HK-2 (cell line): ENCODE measurements around the gene NPM3.
A peak's percentile ranks its signal among the peaks of the same experiment; 100 is the strongest.

Experiments used
- DNase-seq: peaks from one replicate; pipeline ENCODE4 v3.0.0-alpha.2; 2018; ENCODE audit not compliant: unreplicated experiment

NPM3 gene

GRCh38 chr10:101782811-101783735 lies at the start of gene NPM3:
TSS of gene NPM3 (minus strand) at chr10:101783446. CDS start at chr10:101783390, 56 bp downstream.
- DNase-seq: peak; percentile 89

GRCh38 chr10:101832325-101832771 lies 49.1 kb upstream of the NPM3 start:
- DNase-seq: no peak

- DNase-seq: no peak
Observed at GRCh38 chr10:101831169-101831811, 48.0 kb upstream of the NPM3 start.

GRCh38 chr10:101830322-101831168 lies 47.3 kb upstream of the NPM3 start:
- DNase-seq: no peak

- no peak for DNase-seq
Observed at GRCh38 chr10:101829561-101830315, 46.5 kb upstream of the NPM3 start.

GRCh38 chr10:101828766-101829551 lies 45.7 kb upstream of the NPM3 start:
- no peak for DNase-seq

DNA sequence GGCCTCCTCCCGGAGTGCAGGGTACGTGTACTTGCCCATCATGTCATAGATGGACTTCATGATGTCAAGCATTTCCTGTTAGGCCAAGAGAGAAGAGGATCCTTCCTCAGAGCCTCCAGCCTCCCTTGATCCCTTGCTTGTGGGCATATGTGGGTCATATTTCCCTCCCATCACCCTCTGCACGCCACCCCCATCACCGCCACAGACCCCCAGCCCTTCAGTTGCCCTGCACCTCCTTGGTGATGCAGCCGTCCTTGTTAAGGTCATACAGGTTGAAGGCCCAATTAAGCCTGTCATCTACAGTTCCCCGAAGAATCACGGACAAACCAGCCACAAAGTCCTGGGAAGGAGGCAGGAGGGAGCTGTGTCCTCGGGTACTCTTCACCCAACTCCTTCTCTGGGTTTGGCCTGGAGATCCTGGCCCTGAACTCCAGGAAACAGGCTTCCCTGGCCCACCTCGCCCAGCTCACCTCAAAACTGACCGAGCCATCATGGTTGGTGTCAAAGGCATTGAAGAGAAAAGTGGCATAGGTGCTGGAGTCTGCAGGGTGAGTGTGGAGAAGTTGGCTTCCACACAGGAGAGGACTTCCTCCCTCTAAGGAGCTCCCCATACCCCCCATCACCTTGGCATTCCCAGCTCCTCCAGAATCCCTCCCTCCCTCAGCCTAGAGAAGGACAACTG lies 44.8 kb upstream of the NPM3 start:
- no peak for DNase-seq

GRCh38 chr10:101826852-101827434 lies 43.7 kb upstream of the NPM3 start:
- no peak for DNase-seq

DNA sequence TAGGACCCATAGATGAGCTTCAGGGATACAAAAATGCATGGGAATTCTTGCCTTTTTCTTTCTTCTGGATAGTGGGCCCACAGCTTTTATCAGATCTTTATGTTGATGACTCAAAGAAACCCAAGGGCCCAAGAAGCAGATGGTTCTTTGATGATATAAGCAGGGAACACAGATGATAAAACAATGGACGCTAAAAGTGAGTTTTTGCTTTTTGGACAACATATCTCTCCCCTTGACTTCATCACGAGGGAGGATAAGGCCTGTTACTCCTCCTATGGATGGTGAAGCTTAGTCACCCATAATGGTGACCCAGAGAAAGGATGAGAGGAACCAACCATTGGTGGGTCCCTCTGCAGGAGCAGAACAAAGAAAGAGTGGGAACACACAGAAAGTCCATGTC lies 41.5 kb upstream of the NPM3 start:
- no peak for DNase-seq

DNA sequence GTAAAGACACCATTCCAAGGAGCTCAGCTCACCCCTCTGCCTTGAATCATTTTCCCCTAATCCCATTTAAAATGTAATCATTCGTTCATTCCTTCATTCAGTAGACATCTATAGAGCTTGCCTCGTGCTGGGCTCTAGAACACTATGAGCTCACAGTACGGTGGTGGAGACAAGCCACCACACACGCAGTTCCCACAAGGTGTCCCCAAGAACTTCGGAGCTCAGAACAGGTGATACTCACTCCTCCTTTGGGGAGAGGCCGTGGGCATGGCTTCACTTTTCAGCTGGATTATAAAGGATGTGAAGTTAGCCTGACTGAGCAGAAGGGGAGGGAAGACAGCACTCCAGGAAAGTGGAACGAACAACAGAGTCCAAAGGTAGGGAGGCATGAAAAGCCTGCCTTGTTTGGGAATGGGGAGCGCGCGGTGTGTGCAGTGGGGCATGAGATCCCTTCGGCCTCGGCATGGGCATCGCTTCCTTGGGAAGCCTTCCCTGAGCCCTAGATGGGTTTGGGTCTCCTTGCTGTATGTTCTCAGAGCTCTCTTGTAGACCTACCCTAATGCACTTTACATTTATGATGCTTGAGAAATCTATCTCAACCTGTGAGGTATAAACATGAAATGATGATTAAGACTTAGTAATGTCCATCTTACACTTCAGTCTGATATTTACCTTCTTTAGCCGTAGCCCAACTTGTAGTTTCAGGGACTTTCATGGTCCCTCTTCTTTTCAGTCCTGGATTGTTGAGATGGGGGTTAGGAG lies 35.8 kb upstream of the NPM3 start:
- DNase-seq: no peak

- DNase-seq: peak; percentile 99
Observed at GRCh38 chr10:101818119-101818871, 35.0 kb upstream of the NPM3 start, which contains the start of gene OGA. TSS of gene OGA (minus strand) at chr10:101818444. CDS start at chr10:101818022, 422 bp downstream.

- peak; percentile 85 for DNase-seq
Observed at GRCh38 chr10:101817337-101818118, 34.3 kb upstream of the NPM3 start.

GRCh38 chr10:101816913-101817336 lies 33.7 kb upstream of the NPM3 start:
- DNase-seq: no peak

GRCh38 chr10:101816376-101816775 lies 33.1 kb upstream of the NPM3 start:
- no peak for DNase-seq

GRCh38 chr10:101814466-101815071 lies 31.3 kb upstream of the NPM3 start:
- DNase-seq: no peak

DNA sequence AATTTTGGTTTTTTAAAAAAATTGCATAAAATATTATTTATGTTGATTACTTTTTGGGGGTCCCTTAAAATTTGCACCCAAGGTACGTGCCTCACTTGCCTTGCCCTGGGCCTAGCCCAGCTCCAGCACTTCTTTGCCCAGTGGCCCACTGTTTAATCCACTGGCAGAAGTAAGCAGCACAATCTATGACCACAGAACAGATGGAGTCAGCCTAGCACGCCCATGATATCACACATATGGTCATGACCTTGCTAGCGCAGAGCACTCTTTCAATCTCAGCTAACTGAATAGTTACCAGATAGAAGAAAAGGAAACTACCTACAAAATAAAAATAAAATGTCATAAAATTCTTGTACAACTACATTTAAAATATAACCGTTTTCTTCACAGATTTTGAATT lies 29.4 kb upstream of the NPM3 start:
- DNase-seq: no peak

DNA sequence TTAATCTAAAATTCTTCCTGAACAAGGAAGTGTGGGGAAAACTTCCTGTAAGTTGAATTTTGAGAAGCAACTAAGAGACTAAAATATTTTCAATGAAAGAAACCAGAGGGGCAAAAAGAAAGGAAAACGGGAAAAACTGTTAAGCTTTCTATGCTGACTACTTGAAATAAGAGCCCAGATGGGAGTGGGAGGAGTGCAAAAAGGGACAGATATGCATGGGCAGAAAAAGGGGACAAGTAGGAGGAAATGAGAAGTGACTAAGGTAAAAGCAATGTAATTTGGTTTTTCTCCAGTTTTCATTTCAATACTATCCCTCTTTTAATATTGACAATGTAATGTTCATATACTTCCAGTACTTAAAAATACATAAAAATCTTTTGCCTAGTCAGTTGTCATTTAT lies 23.9 kb upstream of the NPM3 start:
- no peak for DNase-seq
